IMR-90 (cell line): ENCODE results near the gene CLTA. TPM values are rescaled to one million over a fixed set of nuclear protein-coding genes. Genes with fewer than 3 reads are reported as not detected.

Experiments
- ATAC-seq: fragments of 200-7000 bp; cut with Tn5 transposase; 2 replicates; pipeline ENCODE4 v1.9.1; 2020; ENCODE audit warnings: low read depth, mild to moderate bottlenecking, moderate library complexity
- BruUV-seq: library from RNA; stranded (reverse); fragments of 400-500 nt; replicated peaks from 2 replicates; lab custom pipeline; 2021; lab: Mats Ljungman, UMichigan
- CTCF ChIA-PET: fragments of 300-600 bp; formaldehyde crosslinking; extraction: SDS; loops from one replicate; lab custom pipeline; 2021; ENCODE audit warnings: antibody characterized with exemption; lab: Yijun Ruan, JAX
- POLR2A ChIA-PET: fragments of 300-600 bp; sonication (Branson Sonifier 250); formaldehyde crosslinking; loops from one replicate; lab custom pipeline; 2022; ENCODE audit warnings: antibody characterized with exemption; ENCODE audit not compliant: unreplicated experiment; lab: Charles Lee
- DNase-seq: peaks from one replicate; pipeline ENCODE4 v3.0.0; 2013
- H2AFZ ChIP-seq: replicated peaks from 2 replicates; pipeline ENCODE3; 2013; ENCODE audit warnings: low read length, mild to moderate bottlenecking; ENCODE audit not compliant: poor library complexity
- H2AK5ac ChIP-seq: 2 replicates; pipeline ENCODE4 v1.6.1; 2013; ENCODE audit warnings: low read depth, low read length, inconsistent platforms
- H2AK9ac ChIP-seq: replicated peaks from 2 replicates; pipeline ENCODE3; 2013; ENCODE audit warnings: mild to moderate bottlenecking, low read depth, low read length, moderate library complexity; ENCODE audit not compliant: poor library complexity
- H2BK120ac ChIP-seq: 2 replicates; pipeline ENCODE4 v1.6.1; 2013; ENCODE audit warnings: low read depth, low read length, inconsistent platforms
- H2BK15ac ChIP-seq: 3 replicates; pipeline ENCODE4 v1.6.1; 2013; ENCODE audit warnings: low read depth, low read length, inconsistent platforms
- H2BK20ac ChIP-seq: 2 replicates; pipeline ENCODE4 v1.6.1; 2013; ENCODE audit warnings: low read depth, mild to moderate bottlenecking, inconsistent platforms, low read length, moderate library complexity
- H2BK5ac ChIP-seq: 2 replicates; pipeline ENCODE4 v1.6.1; 2013; ENCODE audit warnings: mild to moderate bottlenecking, low read depth, low read length, inconsistent platforms; ENCODE audit not compliant: poor library complexity, severe bottlenecking
- H3K14ac ChIP-seq: replicated peaks from 2 replicates; pipeline ENCODE4 v1.6.1; 2013; ENCODE audit warnings: low read depth, low read length, inconsistent platforms
- H3K18ac ChIP-seq: 2 replicates; pipeline ENCODE4 v1.6.1; 2013; ENCODE audit warnings: low read depth, low read length, control low read depth
- H3K23ac ChIP-seq: 2 replicates; pipeline ENCODE4 v1.6.1; 2013; ENCODE audit warnings: low read depth, low read length, inconsistent platforms
- H3K27ac ChIP-seq: 2 replicates; pipeline ENCODE4 v1.5.1; 2013; ENCODE audit warnings: mild to moderate bottlenecking, control low read depth, low read length; ENCODE audit not compliant: insufficient read depth
- H3K27me3 ChIP-seq: 2 replicates; pipeline ENCODE4 v1.6.1; 2013; ENCODE audit warnings: low read length; ENCODE audit not compliant: control insufficient read depth, insufficient read depth
- H3K36me3 ChIP-seq: 2 replicates; pipeline ENCODE4 v1.6.1; 2013; ENCODE audit warnings: low read length, mixed read lengths; ENCODE audit not compliant: control insufficient read depth, insufficient read depth
- H3K4ac ChIP-seq: 2 replicates; pipeline ENCODE4 v1.6.1; 2013; ENCODE audit warnings: low read depth, low read length, inconsistent platforms
- H3K4me1 ChIP-seq: 2 replicates; pipeline ENCODE4 v1.6.1; 2013; ENCODE audit warnings: low read length, mixed read lengths; ENCODE audit not compliant: control insufficient read depth, insufficient read depth
- H3K4me2 ChIP-seq: 2 replicates; pipeline ENCODE4 v1.6.1; 2013; ENCODE audit warnings: low read depth, mild to moderate bottlenecking, control low read depth, low read length, moderate library complexity
- H3K4me3 ChIP-seq: 2 replicates; pipeline ENCODE4 v1.5.1; 2013; ENCODE audit warnings: low read depth, mild to moderate bottlenecking, control low read depth, low read length, moderate library complexity; ENCODE audit not compliant: insufficient read depth
- H3K56ac ChIP-seq: 2 replicates; pipeline ENCODE4 v1.6.1; 2013; ENCODE audit warnings: low read length, inconsistent platforms; ENCODE audit not compliant: insufficient read depth; ENCODE audit errors: extremely low read depth
- H3K79me1 ChIP-seq, 2 experiments: 2 replicates each; pipeline ENCODE4 v1.6.1; 2013; ENCODE audit warnings: low read length in 2 of 2, inconsistent platforms in 1 of 2, low read depth in 1 of 2
- H3K9ac ChIP-seq: 2 replicates; pipeline ENCODE4 v1.6.1; 2013; ENCODE audit warnings: low read depth, low read length, control low read depth
- H3K9me1 ChIP-seq: 2 replicates; pipeline ENCODE4 v1.6.1; 2013; ENCODE audit warnings: low read length, inconsistent platforms; ENCODE audit not compliant: insufficient read depth
- H3K9me3 ChIP-seq: 2 replicates; pipeline ENCODE4 v1.6.1; 2013; ENCODE audit warnings: low read length; ENCODE audit not compliant: control insufficient read depth, insufficient read depth
- H4K20me1 ChIP-seq: 2 replicates; pipeline ENCODE4 v1.6.1; 2013; ENCODE audit warnings: low read length, inconsistent platforms; ENCODE audit not compliant: insufficient read depth
- H4K5ac ChIP-seq: 2 replicates; pipeline ENCODE4 v1.6.1; 2013; ENCODE audit warnings: mild to moderate bottlenecking, low read depth, low read length, control low read depth
- H4K8ac ChIP-seq, 2 experiments: 2 replicates each; pipeline ENCODE4 v1.6.1; 2013; ENCODE audit warnings: low read depth in 2 of 2, low read length in 2 of 2, control low read depth in 1 of 2, inconsistent platforms in 1 of 2
- H4K91ac ChIP-seq: 2 replicates; pipeline ENCODE4 v1.6.1; 2013; ENCODE audit warnings: low read depth, low read length, inconsistent platforms; ENCODE audit not compliant: insufficient read depth
- BHLHE40 ChIP-seq: fragments of 150-350 bp; IDR thresholded peaks from 2 replicates; pipeline ENCODE4 v1.6.1; 2016; ENCODE audit warnings: mild to moderate bottlenecking, low read depth, low read length
- CEBPB ChIP-seq: IDR thresholded peaks from 2 replicates; pipeline ENCODE4 v1.6.1; 2012; ENCODE audit warnings: low read depth, low read length, improper control_type of control experiment
- CHD1 ChIP-seq: IDR thresholded peaks from 2 replicates; pipeline ENCODE4 v1.6.1; 2012; ENCODE audit warnings: low read depth, low read length, improper control_type of control experiment
- MAFK ChIP-seq: IDR thresholded peaks from 2 replicates; pipeline ENCODE4 v1.6.1; 2012; ENCODE audit warnings: low read depth, low read length, improper control_type of control experiment
- MAZ ChIP-seq: IDR thresholded peaks from 2 replicates; pipeline ENCODE4 v1.6.1; 2012; ENCODE audit warnings: low read depth, mild to moderate bottlenecking, low read length, improper control_type of control experiment, moderate library complexity, borderline replicate concordance
- MXI1 ChIP-seq: IDR thresholded peaks from 2 replicates; pipeline ENCODE4 v1.6.1; 2012; ENCODE audit warnings: low read depth, mild to moderate bottlenecking, low read length, moderate library complexity, borderline replicate concordance
- NFE2L2 ChIP-seq: fragments of 150-350 bp; IDR thresholded peaks from 2 replicates; pipeline ENCODE4 v1.6.1; 2016; ENCODE audit warnings: low read depth, mild to moderate bottlenecking, low read length
- POLR2A ChIP-seq: IDR thresholded peaks from 2 replicates; pipeline ENCODE4 v1.6.1; 2012; ENCODE audit warnings: mild to moderate bottlenecking, low read depth, low read length
- RAD21 ChIP-seq: IDR thresholded peaks from 2 replicates; pipeline ENCODE4 v1.6.1; 2012; ENCODE audit warnings: low read length, improper control_type of control experiment
- RCOR1 ChIP-seq: IDR thresholded peaks from 2 replicates; pipeline ENCODE4 v1.6.1; 2012; ENCODE audit warnings: mild to moderate bottlenecking, low read length, improper control_type of control experiment; ENCODE audit not compliant: insufficient replicate concordance
- RFX5 ChIP-seq: IDR thresholded peaks from 2 replicates; pipeline ENCODE4 v1.8.0; 2012; ENCODE audit warnings: low read depth, mild to moderate bottlenecking, low read length, moderate library complexity
- SMC3 ChIP-seq: fragments of 150-350 bp; IDR thresholded peaks from 2 replicates; pipeline ENCODE4 v1.6.1; 2016; ENCODE audit warnings: low read depth, mild to moderate bottlenecking, antibody characterized with exemption, low read length, moderate library complexity
- WGBS, 2 experiments: methylation state at CpG; one replicate each; pipeline versions ENCODE4 v1.1.5 to v1.1.7; 2013; ENCODE audit warnings: missing lambda C conversion rate in 2 of 2; ENCODE audit not compliant: insufficient read length in 1 of 2; ENCODE audit errors: extremely low coverage in 2 of 2; 5-methylcytosine and 5-hydroxymethylcytosine counted together
- dilution Hi-C: fragments of 300-500 bp; cut with HindIII; formaldehyde crosslinking; loops from one replicate; pipeline ENCODE4 v1.14.3; 2018; ENCODE audit warnings: low sequenced_read_pairs; ENCODE audit not compliant: unreplicated experiment
- in situ Hi-C: fragments of 300-500 bp; cut with MboI; formaldehyde crosslinking; loops from 3 replicates; pipeline ENCODE4 v1.14.3; 2019; ENCODE audit warnings: low sequenced_read_pairs, inconsistent platforms, mixed read lengths
- intact Hi-C: fragments of 100-400 bp; cut with micrococcal nuclease; formaldehyde crosslinking; loops from 2 replicates; pipeline ENCODE4 v1.10.0; 2022
- polyA plus RNA-seq, 3 experiments: library from polyadenylated mRNA; depleted of rRNA; stranded (reverse); fragments of >200 nt; gene quantifications; 2 replicates each; pipeline ENCODE4 v1.2.3, GENCODE V29; 2012; ENCODE audit warnings: low replicate concordance in 1 of 3
- total RNA-seq: library from RNA; depleted of rRNA; stranded (reverse); fragments of >200 nt; gene quantifications from 2 replicates; pipeline ENCODE4 v1.2.3, GENCODE V29; 2012
- TF ChIP-seq, protein P1 (sequence below): conservative IDR thresholded peaks from 2 replicates; pipeline ENCODE4 v1.5.1; 2012; ENCODE audit warnings: mild to moderate bottlenecking, low read depth, low read length, improper control_type of control experiment
- TF ChIP-seq, protein P2 (sequence below): fragments of 150-350 bp; IDR thresholded peaks from 2 replicates; pipeline ENCODE4 v1.6.1; 2017; ENCODE audit warnings: mild to moderate bottlenecking, antibody characterized with exemption, low read length, low read depth

CLTA gene
- total and polyA plus RNA-seq, 2 of the 4 experiments (the other 2 are of a cell fraction), result 133 to 246 TPM

DNA sequence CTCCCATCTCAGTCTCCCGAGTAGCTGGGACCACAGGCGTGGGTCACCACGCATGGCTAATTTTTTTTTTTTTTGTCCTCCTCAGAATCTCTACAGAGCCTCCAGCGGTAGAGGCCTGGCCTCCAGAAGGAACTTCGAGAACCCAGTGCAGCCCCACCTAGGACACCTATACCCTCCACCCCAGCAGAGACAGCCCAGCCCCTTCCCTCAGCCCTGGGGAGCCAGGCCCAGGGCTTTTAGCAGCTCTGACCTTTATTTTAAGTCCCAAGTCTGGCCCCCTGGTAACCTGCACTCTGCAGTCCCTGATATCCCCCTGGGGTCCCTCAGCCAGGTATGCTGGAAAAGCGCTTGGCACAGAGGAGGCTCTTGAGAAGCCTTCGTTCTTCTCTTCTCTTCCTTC lies 49.0 kb upstream of the CLTA start:
- H3K9me3 ChIP-seq, result no peaks in the 10 kb centered on the region
- no peak overlapping the region for H3K4me2 ChIP-seq
- no peak overlapping the region for H3K56ac ChIP-seq
- H3K27me3 ChIP-seq, result no peaks in the 10 kb centered on the region
- intact Hi-C loops (no loop called here), in situ Hi-C loops (no loop called here), dilution Hi-C loops (no loop called here)
- H3K4ac ChIP-seq, result no peak overlapping the region
- H2BK5ac ChIP-seq, result no peak overlapping the region
- H3K36me3 ChIP-seq, result peaks cover 37% of the 10 kb centered on the region
- WGBS, 2 experiments, result 94% methylated on average over 5 of the region's 7 CpGs; no CpG with 5 or more reads in 1 of the 2 experiments
- no peak overlapping the region for H4K91ac ChIP-seq
- H2BK15ac ChIP-seq, result no peak overlapping the region
- ChIA-PET POLR2A (no interaction called here), CTCF (interaction anchor here (1.0 kb wide), 2 partner anchors 13 to 39 kb away, joined by 3 to 4 read pairs; no protein-coding TSS in a partner anchor)
- H2AFZ ChIP-seq, result no peak overlapping the region
- TF ChIP-seq NFE2L2, result no peak
- TF ChIP-seq CEBPB, result no peak
- TF ChIP-seq MXI1, result no peak
- TF ChIP-seq MAZ, result no peak
- no peak for TF ChIP-seq CHD1
- TF ChIP-seq, protein P1, sequence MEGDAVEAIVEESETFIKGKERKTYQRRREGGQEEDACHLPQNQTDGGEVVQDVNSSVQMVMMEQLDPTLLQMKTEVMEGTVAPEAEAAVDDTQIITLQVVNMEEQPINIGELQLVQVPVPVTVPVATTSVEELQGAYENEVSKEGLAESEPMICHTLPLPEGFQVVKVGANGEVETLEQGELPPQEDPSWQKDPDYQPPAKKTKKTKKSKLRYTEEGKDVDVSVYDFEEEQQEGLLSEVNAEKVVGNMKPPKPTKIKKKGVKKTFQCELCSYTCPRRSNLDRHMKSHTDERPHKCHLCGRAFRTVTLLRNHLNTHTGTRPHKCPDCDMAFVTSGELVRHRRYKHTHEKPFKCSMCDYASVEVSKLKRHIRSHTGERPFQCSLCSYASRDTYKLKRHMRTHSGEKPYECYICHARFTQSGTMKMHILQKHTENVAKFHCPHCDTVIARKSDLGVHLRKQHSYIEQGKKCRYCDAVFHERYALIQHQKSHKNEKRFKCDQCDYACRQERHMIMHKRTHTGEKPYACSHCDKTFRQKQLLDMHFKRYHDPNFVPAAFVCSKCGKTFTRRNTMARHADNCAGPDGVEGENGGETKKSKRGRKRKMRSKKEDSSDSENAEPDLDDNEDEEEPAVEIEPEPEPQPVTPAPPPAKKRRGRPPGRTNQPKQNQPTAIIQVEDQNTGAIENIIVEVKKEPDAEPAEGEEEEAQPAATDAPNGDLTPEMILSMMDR, result no peak
- TF ChIP-seq, protein P2, sequence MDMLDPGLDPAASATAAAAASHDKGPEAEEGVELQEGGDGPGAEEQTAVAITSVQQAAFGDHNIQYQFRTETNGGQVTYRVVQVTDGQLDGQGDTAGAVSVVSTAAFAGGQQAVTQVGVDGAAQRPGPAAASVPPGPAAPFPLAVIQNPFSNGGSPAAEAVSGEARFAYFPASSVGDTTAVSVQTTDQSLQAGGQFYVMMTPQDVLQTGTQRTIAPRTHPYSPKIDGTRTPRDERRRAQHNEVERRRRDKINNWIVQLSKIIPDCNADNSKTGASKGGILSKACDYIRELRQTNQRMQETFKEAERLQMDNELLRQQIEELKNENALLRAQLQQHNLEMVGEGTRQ, result no peak
- TF ChIP-seq RAD21, result no peak
- TF ChIP-seq BHLHE40, result no peak
- no peak for TF ChIP-seq MAFK
- TF ChIP-seq POLR2A, result no peak
- TF ChIP-seq SMC3, result no peak
- no peak for TF ChIP-seq RCOR1
- no peak for TF ChIP-seq RFX5
- H2AK5ac ChIP-seq, result no peak overlapping the region
- H2BK120ac ChIP-seq, result no peak overlapping the region
- H3K4me3 ChIP-seq, result no peak overlapping the region
- no peak overlapping the region for H3K18ac ChIP-seq
- H2AK9ac ChIP-seq, result no peak overlapping the region
- H2BK20ac ChIP-seq, result no peak overlapping the region
- H3K27ac ChIP-seq, result no peak overlapping the region
- no peak overlapping the region for H3K9ac ChIP-seq
- no peak overlapping the region for H3K23ac ChIP-seq
- BruUV-seq, result no TSS peak
- H4K5ac ChIP-seq, result no peak overlapping the region
- no peak overlapping the region for H3K14ac ChIP-seq
- peaks cover 53% of the 10 kb centered on the region for H4K20me1 ChIP-seq
- peaks cover 18% of the 10 kb centered on the region; the same call in 1 of the 2 replicates for H3K9me1 ChIP-seq
- H4K8ac ChIP-seq, result no peak overlapping the region
- H3K4me1 ChIP-seq, result peaks cover 16% of the 10 kb centered on the region
- no peak for DNase-seq
- H3K79me1 ChIP-seq, result peaks cover 47 to 94% of the 10 kb centered on the region in 2 experiments
- ATAC-seq, result no peak
